GM04503 (cell line): ENCODE data around the gene SH2D3C.

Experiments used
- DNase-seq: peaks from one replicate; pipeline ENCODE4 v3.0.0-alpha.2; 2012; ENCODE audit warnings: low read depth

SH2D3C gene

DNA sequence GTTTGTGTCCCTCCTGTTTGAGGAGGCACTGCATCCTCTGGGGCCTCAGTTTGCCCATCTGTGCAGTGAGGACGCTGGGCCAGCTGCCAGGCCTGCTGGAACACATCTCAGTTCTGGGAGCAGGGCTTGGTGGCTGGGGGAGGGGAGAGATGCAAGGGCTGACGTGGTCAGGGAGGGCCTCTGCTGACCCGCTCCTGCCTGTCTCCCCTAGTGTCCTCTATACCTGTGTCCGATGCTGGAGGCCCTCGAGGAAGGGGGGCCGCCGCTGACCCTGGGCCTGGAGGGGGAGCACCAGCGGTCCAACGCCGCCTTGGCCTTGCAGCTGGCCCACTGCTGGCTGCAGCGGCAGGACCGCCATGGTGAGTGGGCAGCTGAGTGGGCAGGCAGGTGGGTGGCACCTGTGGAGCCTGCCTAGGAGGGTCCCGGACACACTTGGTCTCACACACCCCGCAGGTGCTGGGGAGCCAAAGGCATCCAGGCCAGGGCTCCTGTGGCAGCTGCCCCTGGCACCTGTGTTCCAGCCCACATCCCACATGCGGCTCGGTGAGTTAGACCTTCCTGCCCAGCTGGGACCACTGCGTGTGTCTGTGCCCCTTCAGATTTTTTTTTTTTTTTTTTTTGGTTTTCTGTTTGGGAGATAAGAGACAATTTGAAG is 30.0 kb upstream of the SH2D3C start:
- DNase-seq = no peak

DNA sequence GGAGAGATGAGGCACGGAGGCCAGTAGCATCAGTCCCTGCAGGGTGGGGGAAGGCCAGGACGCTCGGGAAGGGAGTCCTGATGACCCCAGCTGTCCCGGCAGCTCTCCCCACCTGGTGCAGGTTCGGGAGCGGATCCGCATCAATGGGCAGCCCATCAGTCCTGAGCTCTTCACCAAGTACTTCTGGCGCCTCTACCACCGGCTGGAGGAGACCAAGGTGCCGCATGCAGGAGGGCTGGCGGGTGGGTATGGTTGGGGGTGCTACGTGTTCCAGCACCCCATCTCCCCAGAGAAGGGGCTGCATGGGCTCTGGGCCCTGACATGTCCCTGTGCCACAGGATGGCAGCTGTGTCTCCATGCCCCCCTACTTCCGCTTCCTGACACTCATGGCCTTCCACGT is 28.4 kb upstream of the SH2D3C start:
- no peak for DNase-seq

DNA sequence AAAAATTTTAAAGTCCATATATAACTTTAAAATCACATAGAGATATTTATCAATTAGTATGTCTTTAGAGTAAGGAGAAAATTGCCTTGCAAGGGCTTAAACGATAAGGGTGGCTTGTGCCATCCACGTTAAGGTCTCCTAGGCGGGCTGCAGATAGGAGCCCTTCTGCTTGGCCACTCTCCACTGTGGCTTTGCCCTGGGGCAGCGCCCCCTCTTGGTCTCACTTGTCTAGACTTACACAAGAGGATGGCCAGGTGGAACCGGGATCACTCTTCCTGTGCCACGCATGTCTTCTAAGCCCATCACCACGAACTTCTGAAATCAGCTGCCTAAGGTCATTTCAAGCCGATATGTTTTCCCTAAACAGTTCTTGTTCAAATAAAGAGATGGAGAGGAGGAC is 27.2 kb upstream of the SH2D3C start:
- DNase-seq = no peak

DNA sequence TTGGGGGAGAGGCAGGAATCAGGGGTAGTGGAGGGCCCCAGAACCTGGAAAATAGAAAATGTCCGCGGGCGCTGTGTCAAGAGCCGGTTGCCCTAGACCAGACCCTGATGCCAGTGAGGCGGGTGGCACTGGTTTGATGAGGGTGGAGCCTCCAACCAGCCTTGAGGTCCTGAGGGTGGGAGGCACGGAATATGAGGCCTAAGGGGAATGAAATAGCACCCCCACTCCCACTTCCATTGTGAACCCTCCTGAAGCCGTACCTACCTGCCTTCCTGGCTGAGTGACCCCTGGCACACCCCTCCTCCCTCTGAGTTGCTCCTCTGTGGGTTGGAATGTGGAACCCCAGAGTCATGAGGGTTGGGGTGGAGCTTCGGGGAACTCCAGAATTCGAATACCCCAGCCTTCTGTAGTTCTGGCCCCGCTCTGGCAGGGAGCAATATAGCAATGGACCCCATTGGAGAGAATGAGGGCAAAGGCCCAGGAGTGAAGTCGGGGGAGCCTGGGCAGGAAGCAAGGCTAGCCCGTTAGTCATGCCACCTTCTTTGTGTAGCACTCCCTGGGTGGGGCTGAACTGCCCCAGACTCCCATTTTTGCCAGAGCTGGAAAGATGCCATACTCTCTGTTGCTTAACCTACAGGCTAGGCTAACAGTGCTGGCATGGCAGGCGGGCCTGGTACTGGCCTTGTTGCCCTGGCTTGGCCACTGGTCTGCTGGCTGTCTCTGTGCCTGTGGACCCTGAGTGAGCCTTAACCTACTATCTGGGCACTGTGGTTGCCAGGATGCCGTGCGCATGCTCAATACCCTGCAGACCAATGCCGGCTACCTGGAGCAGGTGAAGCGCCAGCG is 25.3 kb upstream of the SH2D3C start:
- peak; percentile 24 for DNase-seq

DNA sequence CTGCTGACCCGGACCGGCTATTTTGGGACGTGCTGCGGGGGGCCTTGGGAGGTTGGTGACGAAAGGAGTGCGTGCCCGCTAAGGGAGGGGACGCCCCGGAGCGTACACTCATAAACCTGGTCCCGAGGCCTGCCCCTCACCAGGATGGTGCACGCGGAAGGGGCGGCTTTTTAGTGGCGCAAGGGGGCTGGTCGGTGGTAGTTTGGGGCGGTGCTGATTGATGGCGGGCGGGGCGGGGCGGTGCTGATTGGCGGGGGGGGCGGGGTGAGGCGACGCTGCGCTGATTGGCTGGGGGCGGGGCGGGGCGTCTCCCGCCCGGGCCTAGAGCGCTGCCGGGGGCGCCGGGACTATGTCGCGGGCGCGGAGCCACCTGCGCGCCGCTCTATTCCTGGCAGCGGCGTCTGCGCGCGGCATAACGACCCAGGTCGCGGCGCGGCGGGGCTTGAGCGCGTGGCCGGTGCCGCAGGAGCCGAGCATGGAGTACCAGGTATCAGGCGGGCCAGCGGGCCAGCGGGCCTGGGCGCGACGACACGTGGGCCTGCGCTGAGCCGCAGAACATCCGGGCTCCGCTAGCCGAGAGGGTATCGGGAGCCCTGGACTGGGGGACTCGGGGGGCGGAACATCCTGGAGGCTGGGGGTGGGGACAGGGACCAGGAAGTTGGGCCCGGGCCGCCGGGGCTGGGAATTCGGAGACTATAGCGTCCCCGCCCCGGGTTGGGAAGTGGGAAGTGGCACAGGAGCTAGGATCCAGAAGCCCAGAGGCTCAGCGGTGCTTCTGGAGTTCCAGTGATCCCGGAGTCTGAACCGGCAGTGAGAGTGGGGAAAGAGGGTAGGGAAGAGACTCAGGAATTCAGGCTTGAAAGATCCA is 24.3 kb upstream of the SH2D3C start, which contains the start of gene FPGS:
Gene FPGS (plus strand): TSS at position 307 of the 868 bp plus-strand sequence. CDS start 43 bp downstream, at position 350.
- DNase-seq = peak; percentile 43

DNA sequence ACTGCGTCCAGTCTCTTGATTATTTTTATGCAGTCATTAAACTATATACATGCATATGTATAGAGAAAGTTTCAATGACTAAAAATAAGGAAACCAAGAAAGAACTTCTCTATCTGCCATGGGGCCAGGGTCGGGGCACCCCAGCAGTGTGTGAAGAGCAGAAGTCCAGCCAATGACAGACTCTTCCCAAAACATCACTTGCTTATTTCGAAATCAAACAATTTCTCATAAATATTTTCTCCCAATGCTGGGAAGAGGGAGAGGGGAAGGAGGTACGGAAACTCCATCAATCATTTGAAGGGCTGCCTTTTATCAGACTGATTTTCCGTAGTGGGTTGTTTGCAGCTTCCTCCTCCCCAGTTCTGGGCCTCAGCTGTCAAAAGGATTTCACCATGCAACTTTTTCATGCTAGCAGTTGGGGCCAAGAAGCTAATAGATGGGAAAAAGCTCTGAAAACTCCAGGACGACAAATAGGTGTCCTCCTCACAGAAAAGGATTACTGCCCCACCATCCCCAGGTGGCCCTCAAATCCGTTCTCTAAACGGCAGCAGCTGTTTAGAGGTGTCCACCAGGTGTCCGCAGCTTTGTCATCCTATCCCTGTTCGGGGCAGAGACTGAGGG is 23.6 kb upstream of the SH2D3C start:
- peak; percentile 24 for DNase-seq

DNA sequence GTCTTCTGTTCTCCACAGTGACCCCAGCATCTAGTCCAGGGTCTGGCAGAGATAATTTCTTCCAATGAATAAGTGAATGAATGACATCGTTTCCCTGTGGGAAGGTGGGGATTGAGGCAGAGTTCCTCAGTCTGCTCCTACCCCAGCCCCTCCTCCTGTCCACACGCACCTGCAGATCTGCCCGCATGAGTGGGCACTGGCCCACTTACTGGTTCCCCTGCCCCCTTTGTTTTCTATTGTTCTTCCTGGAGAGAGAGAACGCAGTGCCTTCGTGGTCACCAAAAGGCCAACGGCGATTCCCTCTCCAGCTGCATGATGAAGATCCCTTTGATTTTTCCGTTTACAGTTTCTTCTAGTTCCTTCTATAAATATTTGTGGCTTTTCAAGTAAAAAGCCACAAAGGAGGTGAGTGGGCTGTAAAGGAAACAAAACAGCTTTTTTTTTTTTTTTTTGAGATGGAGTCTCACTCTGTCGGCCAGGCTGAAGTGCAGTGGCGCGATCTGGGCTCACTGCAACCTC is 18.4 kb upstream of the SH2D3C start:
- DNase-seq = no peak

DNA sequence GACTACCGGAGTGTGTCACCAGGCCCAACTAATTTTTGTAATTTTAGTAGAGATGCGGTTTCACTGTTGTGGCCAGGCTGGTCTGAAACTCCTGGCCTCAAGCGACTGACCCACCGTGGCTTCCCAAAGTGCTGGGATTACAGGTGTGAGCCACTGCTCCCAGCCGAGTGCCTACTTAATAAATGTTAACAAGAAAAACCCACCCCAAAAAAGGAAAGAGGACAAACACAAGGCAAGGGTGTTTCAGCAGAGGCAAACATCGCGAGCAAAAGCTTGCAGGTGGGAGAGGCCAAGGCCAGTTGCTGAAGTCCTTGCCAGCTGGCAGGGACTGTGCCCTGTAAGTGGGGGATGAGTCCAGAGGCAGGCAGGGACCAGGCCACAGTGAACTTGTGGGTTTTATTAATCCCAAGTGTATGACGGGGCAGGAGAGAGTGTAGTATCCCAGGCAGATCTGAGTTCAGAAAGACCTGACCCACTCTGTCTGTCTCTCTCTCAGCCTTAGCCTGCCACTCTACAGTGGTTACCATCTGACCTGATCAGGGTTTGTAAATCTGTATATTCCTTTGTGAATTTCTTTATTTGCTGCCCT is 17.9 kb upstream of the SH2D3C start:
- peak; percentile 18 for DNase-seq

DNA sequence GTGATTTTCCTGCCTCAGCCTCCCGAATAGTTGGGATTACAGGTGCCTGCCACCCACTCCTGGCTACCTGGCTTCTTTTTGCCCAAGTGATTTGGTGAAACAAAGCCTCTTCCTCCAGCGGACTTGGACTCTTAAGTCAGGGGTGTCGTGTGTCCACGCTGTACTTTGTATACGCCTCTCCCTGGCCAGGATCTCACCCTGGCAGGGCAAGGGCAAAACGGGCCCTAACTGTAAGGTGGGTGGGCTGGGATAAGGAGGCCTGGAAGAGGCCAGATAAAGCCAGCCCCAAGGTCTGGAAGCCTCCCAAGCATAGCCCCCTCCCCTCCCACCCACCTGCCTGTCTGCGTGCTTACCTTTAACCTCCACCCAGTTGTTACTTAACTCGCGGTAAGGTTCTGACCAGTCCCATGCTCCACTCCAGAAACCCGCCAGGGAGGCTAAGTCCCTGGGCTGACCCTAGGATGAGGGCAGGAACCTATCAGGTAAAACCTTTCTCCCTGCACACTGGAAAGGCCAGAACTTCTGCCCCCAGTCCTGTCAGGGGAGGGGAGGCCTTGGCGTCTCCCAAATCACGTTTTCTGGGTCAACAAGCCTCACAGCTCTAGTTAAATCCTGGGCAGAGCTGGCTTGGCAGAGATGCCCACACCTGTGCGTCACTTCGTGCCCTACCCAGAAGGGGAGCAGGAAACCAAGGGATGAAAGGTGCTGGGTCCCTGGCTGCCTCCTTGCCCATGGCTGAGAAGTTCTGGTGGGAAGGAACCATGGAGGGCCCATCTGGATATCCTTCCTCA is 15.7 kb upstream of the SH2D3C start:
- DNase-seq = no peak

DNA sequence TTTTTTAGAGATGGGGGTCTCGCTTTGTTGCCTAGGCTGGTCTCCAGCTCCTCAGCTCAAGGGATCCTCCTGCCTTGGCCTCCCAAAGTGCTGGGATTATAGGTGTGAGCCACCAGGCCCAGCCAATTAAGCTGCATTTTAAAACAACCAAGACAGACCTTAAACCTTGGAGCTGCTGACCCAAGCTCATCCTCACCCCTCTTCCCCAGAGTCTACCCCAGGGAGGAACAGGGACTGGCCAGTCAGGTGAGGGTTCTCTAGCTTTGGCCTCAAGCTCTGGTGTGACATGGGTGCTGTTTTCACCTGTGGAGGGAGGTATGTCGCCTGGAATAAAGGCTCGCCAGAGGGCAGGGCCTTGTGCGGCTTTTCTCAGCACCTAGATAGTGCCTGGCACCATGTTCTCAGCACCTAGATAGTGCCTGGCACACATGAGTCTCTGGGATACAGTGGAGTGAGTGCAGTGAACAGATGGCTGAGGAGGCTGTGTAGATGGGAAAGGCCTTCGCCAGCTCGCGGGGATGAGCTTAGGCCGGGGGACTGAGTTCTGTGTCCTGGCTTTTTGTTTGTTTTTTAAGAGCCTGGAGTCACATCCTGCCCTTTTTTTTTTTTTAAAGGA is 14.7 kb upstream of the SH2D3C start:
- DNase-seq = no peak

DNA sequence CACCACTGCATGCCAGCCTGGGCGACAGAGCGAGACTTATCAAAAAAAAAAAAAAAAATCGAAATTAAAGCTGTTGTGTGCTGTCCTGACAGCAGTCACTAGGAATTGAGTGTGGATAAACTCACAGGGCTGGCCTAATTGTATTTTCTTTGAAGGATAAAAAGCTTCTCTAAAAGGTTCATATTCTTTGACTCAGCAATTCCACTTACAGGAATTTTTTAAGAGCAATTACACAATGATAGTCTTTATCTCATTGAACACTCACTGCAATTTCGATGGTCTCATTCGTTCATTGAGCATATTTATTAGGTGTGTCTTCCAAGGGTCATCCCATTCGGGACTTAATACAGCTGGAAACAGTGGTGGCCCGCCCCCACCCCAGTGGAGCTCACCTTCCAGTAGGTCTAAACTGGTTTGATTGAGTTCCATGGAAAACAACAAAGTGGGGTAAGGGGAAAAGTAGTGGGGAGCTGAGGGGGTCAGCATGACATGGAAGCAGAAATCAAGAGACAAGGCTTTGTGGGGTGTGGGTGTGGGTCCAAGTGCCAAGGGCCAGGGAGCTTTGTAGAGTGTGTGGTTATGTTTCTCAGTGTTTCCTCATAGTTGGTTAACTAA is 14.1 kb upstream of the SH2D3C start:
- DNase-seq = no peak

DNA sequence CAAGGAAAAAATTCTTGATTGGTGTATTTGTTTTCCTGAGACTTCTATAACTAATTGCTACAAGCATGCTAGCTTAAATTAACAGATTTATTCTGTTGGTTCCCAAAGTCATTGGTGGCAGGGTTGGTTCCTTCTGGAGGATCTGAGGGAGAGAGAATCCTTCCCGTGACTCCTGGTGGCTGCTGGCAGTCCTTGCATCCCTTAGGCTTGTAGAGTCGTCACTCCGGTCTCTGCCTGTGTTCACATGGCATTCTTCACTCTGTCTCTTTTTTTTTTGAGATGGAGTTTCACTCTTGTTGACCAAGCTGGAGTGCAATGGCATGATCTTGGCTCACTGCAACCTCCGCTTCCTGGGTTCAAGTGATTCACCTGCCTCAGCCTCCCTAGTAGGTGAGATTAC is 12.6 kb upstream of the SH2D3C start:
- no peak for DNase-seq

DNA sequence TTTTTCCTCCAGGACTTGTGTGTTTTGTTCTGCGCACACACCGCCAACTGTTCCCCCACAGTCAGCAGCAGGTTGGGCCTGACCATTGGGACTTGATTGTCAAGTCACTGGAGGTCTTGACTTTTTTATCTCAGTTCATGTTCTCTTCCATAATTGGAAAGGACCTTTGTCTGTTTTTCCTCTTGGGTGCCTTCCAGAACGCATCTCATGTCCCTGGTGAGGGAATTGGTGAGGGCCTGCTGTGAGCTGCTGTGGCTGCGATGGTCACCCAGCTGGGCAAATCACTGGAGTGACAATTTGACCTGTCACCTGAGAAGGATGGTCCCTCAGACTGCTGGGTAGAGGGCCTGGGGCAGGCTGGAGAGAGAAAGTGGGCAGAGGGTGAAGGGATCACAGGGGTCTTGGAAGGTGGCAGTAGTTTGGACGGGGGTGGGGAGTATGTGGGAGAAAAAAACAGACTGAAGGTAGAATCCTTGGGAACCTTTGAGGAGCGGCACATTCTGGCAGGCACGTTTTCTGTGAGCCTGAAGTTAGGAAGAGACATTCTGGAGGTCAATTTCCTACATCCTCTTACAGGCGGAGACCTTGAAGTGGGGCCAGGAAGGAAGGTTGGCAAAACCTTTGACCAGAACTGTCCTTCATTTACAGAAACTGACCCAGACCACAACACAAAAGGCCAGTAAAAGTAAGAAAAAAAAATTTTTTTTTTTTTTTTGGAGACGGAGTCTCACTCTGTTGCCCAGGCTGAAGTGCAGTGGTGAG is 11.8 kb upstream of the SH2D3C start:
- DNase-seq = no peak

DNA sequence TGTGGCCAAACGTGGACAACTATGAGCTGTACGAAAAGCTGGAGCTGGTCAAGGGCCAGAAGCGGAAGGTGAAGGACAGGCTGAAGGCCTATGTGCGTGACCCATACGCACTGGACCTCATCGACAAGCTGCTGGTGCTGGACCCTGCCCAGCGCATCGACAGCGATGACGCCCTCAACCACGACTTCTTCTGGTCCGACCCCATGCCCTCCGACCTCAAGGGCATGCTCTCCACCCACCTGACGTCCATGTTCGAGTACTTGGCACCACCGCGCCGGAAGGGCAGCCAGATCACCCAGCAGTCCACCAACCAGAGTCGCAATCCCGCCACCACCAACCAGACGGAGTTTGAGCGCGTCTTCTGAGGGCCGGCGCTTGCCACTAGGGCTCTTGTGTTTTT is 10.7 kb upstream of the SH2D3C start:
- DNase-seq = no peak

DNA sequence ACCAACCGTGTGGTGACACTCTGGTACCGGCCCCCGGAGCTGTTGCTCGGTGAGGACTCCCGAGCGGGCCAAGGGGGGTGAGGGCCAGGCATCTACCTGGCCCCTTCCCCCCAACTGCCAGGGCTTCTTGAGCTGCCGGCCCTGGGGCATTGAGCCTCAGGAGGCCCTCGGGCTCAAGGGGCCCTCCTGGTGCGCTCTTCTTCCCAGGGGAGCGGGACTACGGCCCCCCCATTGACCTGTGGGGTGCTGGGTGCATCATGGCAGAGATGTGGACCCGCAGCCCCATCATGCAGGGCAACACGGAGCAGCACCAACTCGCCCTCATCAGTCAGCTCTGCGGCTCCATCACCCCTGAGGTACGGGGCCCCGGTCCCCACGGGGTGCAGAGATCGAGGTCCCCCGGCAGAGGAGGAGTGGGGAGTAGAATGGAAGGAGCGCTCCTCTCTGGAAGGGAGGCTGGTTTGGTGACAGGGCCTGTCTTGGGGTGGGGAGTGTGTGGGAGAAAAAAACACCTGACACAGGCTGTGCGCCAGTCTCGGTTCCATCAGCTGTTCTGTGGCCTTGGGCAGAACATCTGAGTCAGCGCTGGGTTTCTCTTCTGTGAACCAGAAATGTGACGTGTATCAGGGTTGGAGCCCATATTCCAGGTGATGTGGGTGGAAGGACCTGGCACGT is 10.0 kb upstream of the SH2D3C start:
- no peak for DNase-seq

DNA sequence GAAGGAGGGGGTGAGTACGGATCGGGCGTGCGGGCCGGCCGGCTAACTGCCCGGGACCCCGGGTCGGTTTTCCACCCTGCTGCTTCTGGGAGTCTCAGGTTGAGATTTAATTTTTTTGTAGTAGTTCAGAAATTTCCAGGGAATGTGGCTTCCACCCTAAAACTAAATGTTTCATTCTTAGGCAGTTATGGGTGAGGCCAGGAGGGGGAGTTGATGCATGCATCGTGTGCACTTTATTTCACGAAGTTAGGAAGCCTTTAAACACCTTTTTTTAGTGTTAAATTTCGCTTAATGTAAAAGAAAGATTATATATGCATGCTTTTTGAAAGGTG is 8.3 kb upstream of the SH2D3C start:
- no peak for DNase-seq

DNA sequence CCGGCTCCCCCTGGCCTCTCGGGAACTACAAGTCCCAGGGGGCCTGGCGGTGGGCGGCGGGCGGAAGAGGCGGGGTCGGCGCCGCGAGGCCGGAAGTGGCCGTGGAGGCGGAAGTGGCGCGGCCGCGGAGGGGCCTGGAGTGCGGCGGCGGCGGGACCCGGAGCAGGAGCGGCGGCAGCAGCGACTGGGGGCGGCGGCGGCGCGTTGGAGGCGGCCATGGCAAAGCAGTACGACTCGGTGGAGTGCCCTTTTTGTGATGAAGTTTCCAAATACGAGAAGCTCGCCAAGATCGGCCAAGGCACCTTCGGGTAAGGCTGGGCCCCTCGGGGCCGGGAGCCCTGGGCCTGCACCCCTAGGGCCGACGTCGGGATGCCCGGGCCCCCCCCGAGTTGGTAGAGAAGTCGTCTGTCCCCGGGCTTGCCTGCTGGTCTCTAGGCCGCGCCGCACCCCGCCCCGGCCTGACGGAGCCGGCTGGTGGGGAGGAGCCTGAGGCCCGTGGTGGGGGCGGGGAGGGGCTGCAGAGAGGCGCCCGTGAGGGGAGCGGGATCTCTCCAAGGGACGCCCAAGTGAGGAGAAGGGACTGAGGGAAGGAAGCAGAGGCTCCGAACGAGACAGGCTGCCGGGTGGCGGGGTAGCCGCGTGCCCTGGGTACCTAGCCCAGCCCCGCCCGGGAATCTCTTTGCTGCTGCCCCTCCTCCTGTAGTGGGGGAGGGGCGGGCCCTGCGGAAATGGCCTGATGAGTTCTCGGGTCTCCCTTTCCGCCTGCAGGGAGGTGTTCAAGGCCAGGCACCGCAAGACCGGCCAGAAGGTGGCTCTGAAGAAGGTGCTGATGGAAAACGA is 7.7 kb upstream of the SH2D3C start, which contains the start of gene CDK9:
Gene CDK9 (plus strand): TSS at position 102 of the 840 bp plus-strand sequence. CDS start 115 bp downstream, at position 217.
- DNase-seq = peak; percentile 34
